IPS DF 6.9 (cell line): Measurements from ENCODE around the gene MYLIP.

Source experiments
- DNase-seq: peaks from one replicate; pipeline ENCODE4 v3.0.0-alpha.2; 2013; ENCODE audit warnings: low read depth, low spot score
- H3K27ac ChIP-seq: one replicate; pipeline ENCODE4 v1.5.1; 2013; ENCODE audit warnings: low read length, control low read depth
- H3K27me3 ChIP-seq: 2 replicates; pipeline ENCODE4 v1.6.1; 2013; ENCODE audit warnings: mild to moderate bottlenecking, low read length; ENCODE audit not compliant: control insufficient read depth, insufficient read depth
- H3K36me3 ChIP-seq: 2 replicates; pipeline ENCODE4 v1.6.1; 2013; ENCODE audit warnings: low read length; ENCODE audit not compliant: control insufficient read depth, insufficient read depth
- H3K4me1 ChIP-seq: 2 replicates; pipeline ENCODE4 v1.6.1; 2013; ENCODE audit warnings: low read length; ENCODE audit not compliant: control insufficient read depth, insufficient read depth
- H3K4me3 ChIP-seq: 2 replicates; pipeline ENCODE4 v1.5.1; 2013; ENCODE audit warnings: mild to moderate bottlenecking, low read length
- H3K9me3 ChIP-seq: 2 replicates; pipeline ENCODE4 v1.6.1; 2013; ENCODE audit warnings: low read length, inconsistent platforms; ENCODE audit not compliant: control insufficient read depth, insufficient read depth
- WGBS: extraction: QIAGEN DNeasy Blood & Tissue Kit; methylation state at CpG from one replicate; pipeline ENCODE4 v1.1.7; 2013; ENCODE audit warnings: mixed read lengths, missing lambda C conversion rate; ENCODE audit not compliant: insufficient read length, insufficient coverage; 5-methylcytosine and 5-hydroxymethylcytosine counted together

The MYLIP gene

DNA sequence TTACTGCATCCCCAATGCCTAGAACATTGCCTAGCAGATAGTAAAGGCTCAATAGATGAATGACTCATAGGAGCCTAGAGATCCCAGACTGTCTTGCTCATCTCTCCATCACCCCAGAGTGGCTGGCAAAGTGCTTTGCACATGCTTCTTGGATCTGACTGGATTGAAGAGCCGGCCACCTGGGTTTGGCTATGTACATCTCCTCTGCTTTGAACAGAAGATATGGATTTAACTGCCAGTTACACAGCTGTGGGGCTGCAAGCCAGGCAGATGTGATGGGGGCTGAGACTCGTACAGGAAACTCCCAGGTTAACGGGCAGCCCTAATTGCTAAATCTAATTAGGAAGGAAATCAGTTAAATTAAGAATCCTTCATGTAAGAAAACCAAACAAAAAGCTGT, 28.6 kb downstream of the MYLIP start:
- Histone ChIP-seq H3K9me3 (no peaks in the 10 kb centered on the region), H3K4me3 (no peak overlapping the region), H3K36me3 (no peaks in the 10 kb centered on the region), H3K4me1 (no peaks in the 10 kb centered on the region), H3K27ac (no peak overlapping the region), H3K27me3 (no peaks in the 10 kb centered on the region)
- no CpG with 5 or more reads among the region's 3 CpGs for WGBS
- DNase-seq, result no peak

DNA sequence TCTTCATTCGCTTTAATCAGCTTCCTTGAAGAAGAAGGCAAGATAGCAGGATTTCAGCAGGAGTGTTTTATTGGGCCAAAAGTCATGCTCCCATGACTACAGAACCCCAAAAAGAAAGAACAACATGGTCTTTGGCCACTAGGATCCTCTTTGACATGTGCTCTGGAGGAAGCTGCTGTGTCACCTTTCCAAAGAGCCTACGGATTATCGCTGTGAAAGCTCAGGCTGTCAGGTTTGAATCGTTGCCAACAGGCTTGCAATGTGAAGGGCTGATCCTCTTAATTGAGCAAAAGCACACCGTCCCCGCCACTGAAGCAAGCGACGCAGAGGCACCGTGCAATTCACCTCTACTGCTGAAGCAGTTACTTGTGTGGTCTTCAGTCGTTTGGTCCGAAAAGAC, 29.0 kb downstream of the MYLIP start:
- no CpG with 5 or more reads among the region's 11 CpGs for WGBS
- H3K4me3 ChIP-seq, result no peak overlapping the region
- H3K27me3 ChIP-seq, result no peaks in the 10 kb centered on the region
- no peaks in the 10 kb centered on the region for H3K9me3 ChIP-seq
- H3K4me1 ChIP-seq, result no peaks in the 10 kb centered on the region
- DNase-seq, result no peak
- no peaks in the 10 kb centered on the region for H3K36me3 ChIP-seq
- H3K27ac ChIP-seq, result no peak overlapping the region

DNA sequence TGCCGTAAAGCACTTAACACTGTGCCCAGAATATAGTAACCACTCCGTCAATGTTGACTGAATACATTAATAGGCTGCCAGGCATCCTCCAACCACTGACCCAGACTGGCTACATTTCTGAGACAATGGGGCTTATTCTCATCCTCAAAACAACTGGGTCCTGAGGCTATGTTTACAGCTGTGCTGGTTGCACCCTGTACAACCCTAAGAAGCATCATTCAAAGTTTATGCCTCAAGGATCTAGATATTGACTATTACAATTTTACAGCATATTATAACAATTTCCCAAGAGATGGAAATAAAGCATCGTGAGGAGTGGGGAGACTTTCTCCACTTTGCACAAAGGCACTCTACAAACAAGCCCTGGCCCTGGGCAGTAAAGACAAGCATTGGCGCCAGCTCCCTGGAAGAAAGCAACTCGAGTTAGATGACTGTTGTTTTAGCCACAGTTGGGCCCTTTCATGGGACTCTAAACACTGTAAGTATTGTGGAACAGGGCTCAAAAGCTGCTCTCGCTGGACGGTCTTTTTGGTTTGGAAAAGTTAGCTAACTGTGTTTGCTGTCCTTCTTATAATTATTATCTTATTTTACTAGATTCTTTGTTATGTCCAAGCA, 30.2 kb downstream of the MYLIP start:
- Histone ChIP-seq H3K27me3 (no peaks in the 10 kb centered on the region), H3K36me3 (no peaks in the 10 kb centered on the region), H3K9me3 (no peaks in the 10 kb centered on the region), H3K4me3 (no peak overlapping the region), H3K4me1 (no peaks in the 10 kb centered on the region), H3K27ac (no peak overlapping the region)
- no CpG with 5 or more reads among the region's 7 CpGs for WGBS
- DNase-seq, result no peak

DNA sequence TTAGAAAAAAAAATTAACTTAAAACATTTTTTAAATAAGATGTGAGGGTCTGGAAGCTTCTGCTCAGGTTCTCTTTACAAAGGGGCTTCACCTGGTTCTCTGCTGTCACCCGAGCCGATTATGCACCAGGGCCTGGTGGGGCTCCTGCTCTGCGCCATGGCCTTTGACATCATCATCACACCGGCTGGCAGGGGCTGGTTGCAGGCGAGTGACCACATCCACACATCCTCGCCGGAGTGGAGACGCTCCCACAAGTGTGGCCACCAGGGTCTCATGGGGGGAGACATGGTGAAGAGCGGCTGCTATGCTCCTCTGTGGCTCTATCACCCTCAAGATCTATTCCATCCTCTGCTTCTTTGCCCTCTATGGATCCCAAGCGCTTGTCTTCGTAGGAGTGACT, 31.9 kb downstream of the MYLIP start:
- no peak for DNase-seq
- Histone ChIP-seq H3K27me3 (no peaks in the 10 kb centered on the region), H3K4me1 (no peaks in the 10 kb centered on the region), H3K36me3 (no peaks in the 10 kb centered on the region), H3K4me3 (no peak overlapping the region), H3K9me3 (no peaks in the 10 kb centered on the region), H3K27ac (no peak overlapping the region)
- no CpG with 5 or more reads among the region's 11 CpGs for WGBS

DNA sequence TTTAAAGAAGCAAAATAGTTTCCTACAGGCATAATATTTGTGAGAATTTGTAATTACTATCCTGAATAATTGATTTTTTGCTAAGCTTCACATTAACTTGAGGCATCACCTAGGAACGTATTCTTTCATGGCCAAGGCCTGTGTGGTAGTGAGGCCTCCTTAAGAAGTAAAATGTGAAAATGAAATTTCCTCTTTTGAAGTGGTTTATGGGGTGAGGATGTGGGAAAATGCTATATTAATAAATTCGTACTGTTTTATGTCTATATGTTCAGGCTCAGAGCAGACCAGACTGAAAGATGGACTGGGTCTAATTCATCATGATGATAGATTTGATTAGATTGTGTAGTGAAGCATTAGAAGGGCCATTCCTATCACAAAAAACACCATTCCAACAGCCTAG, 33.1 kb downstream of the MYLIP start:
- Histone ChIP-seq H3K36me3 (no peaks in the 10 kb centered on the region), H3K27ac (no peak overlapping the region), H3K4me3 (no peak overlapping the region), H3K27me3 (no peaks in the 10 kb centered on the region), H3K9me3 (no peaks in the 10 kb centered on the region), H3K4me1 (no peaks in the 10 kb centered on the region)
- 80% methylated on average over 1 of the region's 2 CpGs for WGBS
- no peak for DNase-seq

DNA sequence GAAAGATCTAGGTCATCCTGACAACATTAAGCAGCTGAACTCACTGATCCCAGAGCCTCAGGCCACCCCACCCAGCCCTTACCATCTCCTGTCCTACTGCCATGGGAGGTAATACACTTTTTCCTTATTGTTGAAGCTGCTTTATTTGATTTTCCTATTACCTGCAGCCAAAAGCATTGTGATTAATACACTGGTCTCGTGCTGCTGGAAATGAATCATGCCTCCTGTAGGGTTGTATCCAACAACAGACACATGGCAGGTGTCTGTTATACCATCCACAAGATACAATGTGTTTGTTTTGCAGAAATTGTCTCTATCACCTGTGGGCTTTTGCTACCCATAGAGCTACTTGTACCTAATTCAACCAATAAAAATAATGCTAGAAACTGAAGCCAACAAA, 34.2 kb downstream of the MYLIP start:
- WGBS, result no CpG with 5 or more reads among the region's 1 CpG
- no peaks in the 10 kb centered on the region for H3K4me1 ChIP-seq
- no peak for DNase-seq

DNA sequence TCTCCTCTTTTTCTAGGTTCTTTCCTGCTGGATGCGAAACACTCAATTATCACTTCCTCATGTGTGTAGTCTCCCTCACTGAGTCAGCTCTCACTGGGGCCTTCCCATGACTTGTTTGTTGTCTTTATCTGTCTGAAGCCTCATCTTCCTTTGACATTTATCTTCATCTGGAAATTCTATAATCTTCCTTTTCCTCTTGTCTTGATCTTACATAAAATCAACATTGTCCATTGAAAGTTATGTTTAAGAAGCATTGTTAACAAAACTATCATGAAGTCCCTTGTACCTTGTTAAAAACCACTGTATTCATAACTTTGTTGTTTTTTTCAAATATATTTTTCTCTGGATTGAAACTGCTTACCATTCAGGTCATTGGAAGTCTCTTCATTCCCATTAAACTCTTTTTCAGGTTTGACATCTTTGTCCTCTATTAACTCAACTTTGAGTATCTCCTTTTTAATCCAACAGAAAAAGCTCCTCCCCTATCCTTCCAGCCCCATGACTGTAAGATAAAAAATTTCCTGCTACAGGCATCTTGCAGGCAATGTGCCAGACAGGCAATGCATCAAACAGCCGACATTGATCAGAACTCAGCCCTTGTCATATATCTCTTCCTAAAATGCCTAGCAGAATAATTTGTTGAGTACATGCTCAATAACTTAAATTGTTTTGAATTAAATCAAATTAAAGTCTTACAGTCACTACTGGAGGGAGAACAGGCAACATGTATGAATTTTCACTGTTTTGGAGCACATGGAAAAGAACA, 34.8 kb downstream of the MYLIP start:
- Histone ChIP-seq H3K9me3 (no peaks in the 10 kb centered on the region), H3K27me3 (no peaks in the 10 kb centered on the region)
- no CpG with 5 or more reads among the region's 2 CpGs for WGBS

More for the DNA sequence above, 34.2 kb downstream of the MYLIP start:
- Histone ChIP-seq H3K27me3 (no peaks in the 10 kb centered on the region), H3K4me3 (no peak overlapping the region), H3K27ac (no peak overlapping the region), H3K9me3 (no peaks in the 10 kb centered on the region), H3K36me3 (no peaks in the 10 kb centered on the region)

DNA sequence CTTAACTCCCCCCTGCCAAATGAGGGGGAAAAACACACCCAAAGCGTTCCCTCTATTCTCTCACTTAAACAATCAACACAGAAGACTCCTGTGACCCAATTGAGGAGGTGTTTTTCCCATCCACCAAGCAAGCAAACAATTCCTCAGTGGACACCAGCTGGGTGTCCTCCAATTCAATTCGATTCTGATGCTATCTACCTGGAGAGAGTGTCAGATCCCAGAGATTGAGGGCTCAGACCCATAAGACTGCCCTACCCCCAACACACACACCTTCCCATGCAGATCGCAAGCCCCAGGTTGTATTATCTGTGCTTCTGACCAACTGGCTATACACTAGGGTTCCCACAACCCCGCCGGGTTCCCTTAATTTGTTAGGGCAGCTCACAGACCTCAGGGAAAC, 36.8 kb downstream of the MYLIP start:
- no peak for DNase-seq
- H3K4me3 ChIP-seq, result no peak overlapping the region
- WGBS, result no CpG with 5 or more reads among the region's 5 CpGs

More for the DNA sequence above, 34.8 kb downstream of the MYLIP start:
- H3K36me3 ChIP-seq, result no peaks in the 10 kb centered on the region
- H3K4me1 ChIP-seq, result 0 out of 2 replicates have a peak, but pooled peaks cover 1% of the 10 kb centered on the region
- H3K4me3 ChIP-seq, result no peak overlapping the region
- H3K27ac ChIP-seq, result no peak overlapping the region
- DNase-seq, result no peak

DNA sequence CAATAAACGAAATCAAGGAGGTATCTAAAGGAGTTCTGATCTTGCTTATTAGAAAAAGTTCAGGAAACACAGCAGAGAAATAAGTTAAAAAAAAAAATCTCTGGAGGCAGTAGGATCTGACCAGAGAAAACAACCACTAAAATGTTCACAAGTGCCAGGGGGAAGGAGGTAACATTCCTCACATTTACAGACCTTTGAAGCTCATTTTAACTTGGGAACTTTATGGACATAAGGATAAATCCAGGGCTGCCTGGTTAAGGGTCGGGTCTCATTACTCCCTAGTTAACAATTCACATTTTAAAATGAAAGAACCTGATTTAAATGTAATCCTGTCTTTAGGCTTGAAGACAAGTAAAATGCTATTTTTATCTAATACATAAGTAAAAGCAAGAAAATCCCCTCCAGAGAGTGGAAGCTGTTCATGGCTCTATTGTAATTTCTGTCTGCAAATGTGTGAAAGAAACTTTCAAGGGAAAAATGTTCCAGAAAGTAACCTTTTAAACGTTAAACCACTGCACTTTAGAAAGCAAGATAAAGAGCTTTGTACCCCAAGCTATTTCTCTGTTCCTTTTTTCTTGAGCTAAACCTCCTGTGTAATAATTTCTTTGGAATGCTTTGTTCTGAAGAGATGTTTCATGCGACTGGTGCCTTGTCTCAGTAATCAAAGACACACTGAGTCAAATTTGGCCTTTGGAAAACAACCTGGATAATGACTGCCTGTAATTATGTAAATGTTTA, 38.2 kb downstream of the MYLIP start:
- WGBS, result no CpG with 5 or more reads among the region's 4 CpGs
- no peaks in the 10 kb centered on the region for H3K36me3 ChIP-seq
- no peak for DNase-seq

More for the DNA sequence above, 36.8 kb downstream of the MYLIP start:
- H3K27me3 ChIP-seq, result no peaks in the 10 kb centered on the region
- H3K36me3 ChIP-seq, result no peaks in the 10 kb centered on the region
- H3K4me1 ChIP-seq, result 0 out of 2 replicates have a peak, but pooled peaks cover 1% of the 10 kb centered on the region
- no peak overlapping the region for H3K27ac ChIP-seq
- H3K9me3 ChIP-seq, result no peaks in the 10 kb centered on the region

DNA sequence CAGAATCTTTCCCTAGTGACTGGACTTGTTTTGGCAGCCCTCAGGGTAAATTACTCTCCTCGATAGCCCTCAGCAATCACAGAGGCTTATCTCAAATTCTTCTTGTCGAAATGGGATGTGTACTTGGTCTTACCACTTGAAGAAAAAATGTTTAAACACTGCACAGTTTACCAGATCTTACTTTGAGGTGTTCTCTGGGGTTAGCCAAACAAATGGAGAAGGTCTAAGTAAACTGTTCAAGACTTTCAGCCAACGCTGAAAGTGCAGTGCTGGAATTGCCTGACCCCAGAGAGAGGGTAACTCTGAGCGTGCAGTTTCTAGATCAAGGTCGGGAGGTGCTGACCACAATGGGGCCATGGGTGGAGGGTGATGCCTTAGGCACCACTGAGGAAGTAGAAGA, 39.2 kb downstream of the MYLIP start:
- H3K27ac ChIP-seq, result no peak overlapping the region
- DNase-seq, result no peak
- H3K4me1 ChIP-seq, result 0 out of 2 replicates have a peak, but pooled peaks cover 1% of the 10 kb centered on the region
- no peak overlapping the region for H3K4me3 ChIP-seq
- no peaks in the 10 kb centered on the region; the same call in 1 of the 2 replicates for H3K27me3 ChIP-seq
- WGBS, result no CpG with 5 or more reads among the region's 5 CpGs
- H3K36me3 ChIP-seq, result no peaks in the 10 kb centered on the region
- H3K9me3 ChIP-seq, result no peaks in the 10 kb centered on the region

More for the DNA sequence above, 38.2 kb downstream of the MYLIP start:
- Histone ChIP-seq H3K4me3 (no peak overlapping the region), H3K4me1 (0 out of 2 replicates have a peak, but pooled peaks cover 1% of the 10 kb centered on the region), H3K27ac (no peak overlapping the region), H3K27me3 (no peaks in the 10 kb centered on the region; the same call in 1 of the 2 replicates), H3K9me3 (no peaks in the 10 kb centered on the region)
